SK-N-SH treated with all-trans-retinoic acid at 6 μM for 48 hours (cell line): ENCODE measurements around the gene LGALS9.

Source experiments
- ATAC-seq: fragments of 200-7000 bp; cut with Tn5 transposase; 3 replicates; pipeline ENCODE4 v1.9.1; 2020; ENCODE audit warnings: mild to moderate bottlenecking, moderate library complexity
- ARNTL ChIP-seq: fragments of 450-650 bp; formaldehyde crosslinking; IDR thresholded peaks from 2 replicates; pipeline ENCODE4 v1.5.0; 2020; ENCODE audit warnings: low read depth, mild to moderate bottlenecking, moderate library complexity, borderline replicate concordance
- BACH2 ChIP-seq: fragments of 250-450 bp; sonication (Bioruptor Pico); IDR thresholded peaks from 2 replicates; pipeline ENCODE4 v1.9.0; 2021; ENCODE audit warnings: mild to moderate bottlenecking, borderline replicate concordance
- CREB5 ChIP-seq: fragments of 250-450 bp; sonication (Bioruptor Pico); IDR thresholded peaks from 2 replicates; pipeline ENCODE4 v1.5.1; 2020; ENCODE audit warnings: low read depth, mild to moderate bottlenecking, moderate library complexity
- CSDC2 ChIP-seq: fragments of 250-450 bp; sonication (Bioruptor Pico); IDR thresholded peaks from 2 replicates; pipeline ENCODE4 v1.5.0; 2020; ENCODE audit warnings: mild to moderate bottlenecking, moderate library complexity
- ESRRG ChIP-seq: fragments of 250-450 bp; sonication (Bioruptor Pico); IDR thresholded peaks from 2 replicates; pipeline ENCODE4 v1.6.1; 2021; ENCODE audit warnings: mild to moderate bottlenecking
- GLIS3 ChIP-seq: fragments of 250-450 bp; sonication (Bioruptor Pico); IDR thresholded peaks from 2 replicates; pipeline ENCODE4 v1.5.0; 2020; ENCODE audit warnings: mild to moderate bottlenecking, moderate library complexity
- ISL1 ChIP-seq: fragments of 250-450 bp; sonication (Bioruptor Pico); IDR thresholded peaks from 2 replicates; pipeline ENCODE4 v2.1.2; 2022; ENCODE audit warnings: mild to moderate bottlenecking, moderate library complexity
- OSR1 ChIP-seq: fragments of 250-450 bp; sonication (Bioruptor Pico); IDR thresholded peaks from 2 replicates; pipeline ENCODE4 v1.8.0; 2022; ENCODE audit warnings: moderate library complexity, mild to moderate bottlenecking, inconsistent platforms
- PATZ1 ChIP-seq: fragments of 250-450 bp; sonication (Bioruptor Pico); IDR thresholded peaks from 2 replicates; pipeline ENCODE4 v1.8.0; 2020; ENCODE audit warnings: mild to moderate bottlenecking, moderate library complexity, borderline replicate concordance
- POU6F1 ChIP-seq: fragments of 250-450 bp; sonication (Bioruptor Pico); IDR thresholded peaks from 2 replicates; pipeline ENCODE4 v1.8.0; 2021; ENCODE audit warnings: low read depth, mild to moderate bottlenecking, moderate library complexity, borderline replicate concordance
- PPARA ChIP-seq: fragments of 250-450 bp; sonication (Bioruptor Pico); IDR thresholded peaks from 2 replicates; pipeline ENCODE4 v1.5.0; 2020; ENCODE audit warnings: mild to moderate bottlenecking, borderline replicate concordance
- RARB ChIP-seq: fragments of 250-450 bp; sonication (Bioruptor Pico); IDR thresholded peaks from 2 replicates; pipeline ENCODE4 v1.8.0; 2021; ENCODE audit warnings: mild to moderate bottlenecking, moderate library complexity
- SNAI2 ChIP-seq: fragments of 250-450 bp; sonication (Bioruptor Pico); IDR thresholded peaks from 2 replicates; pipeline ENCODE4 v1.5.0; 2020; ENCODE audit warnings: mild to moderate bottlenecking, moderate library complexity
- TCF4 ChIP-seq: fragments of 250-450 bp; sonication (Bioruptor Pico); IDR thresholded peaks from 2 replicates; pipeline ENCODE4 v1.8.0; 2021; ENCODE audit warnings: mild to moderate bottlenecking, moderate library complexity, borderline replicate concordance
- TOX ChIP-seq: fragments of 250-450 bp; sonication (Bioruptor Pico); IDR thresholded peaks from 2 replicates; pipeline ENCODE4 v1.8.0; 2021; ENCODE audit warnings: mild to moderate bottlenecking, moderate library complexity, borderline replicate concordance
- TSHZ2 ChIP-seq: fragments of 250-450 bp; sonication (Bioruptor Pico); IDR thresholded peaks from 2 replicates; pipeline ENCODE4 v1.5.0; 2020; ENCODE audit warnings: mild to moderate bottlenecking, moderate library complexity
- ZC3H10 ChIP-seq: fragments of 250-450 bp; sonication (Bioruptor Pico); IDR thresholded peaks from 2 replicates; pipeline ENCODE4 v1.5.1; 2021; ENCODE audit warnings: mild to moderate bottlenecking, moderate library complexity
- ZFP3 ChIP-seq: fragments of 250-450 bp; sonication (Bioruptor Pico); IDR thresholded peaks from 2 replicates; pipeline ENCODE4 v1.5.0; 2020; ENCODE audit warnings: mild to moderate bottlenecking, moderate library complexity
- ZFP30 ChIP-seq: fragments of 450-650 bp; formaldehyde crosslinking; IDR thresholded peaks from 2 replicates; pipeline ENCODE4 v1.5.0; 2022; ENCODE audit warnings: mild to moderate bottlenecking, moderate library complexity
- ZNF565 ChIP-seq: fragments of 450-650 bp; formaldehyde crosslinking; conservative IDR thresholded peaks from 2 replicates; pipeline ENCODE4 v1.5.0; 2020; ENCODE audit warnings: low read depth, mild to moderate bottlenecking, moderate library complexity
- ZNF70 ChIP-seq: fragments of 450-650 bp; formaldehyde crosslinking; IDR thresholded peaks from 2 replicates; pipeline ENCODE4 v1.5.0; 2020; ENCODE audit warnings: mild to moderate bottlenecking, moderate library complexity
- ZNF8 ChIP-seq: fragments of 450-650 bp; formaldehyde crosslinking; IDR thresholded peaks from 2 replicates; pipeline ENCODE4 v1.5.0; 2020; ENCODE audit warnings: mild to moderate bottlenecking, moderate library complexity

LGALS9 gene

GRCh38 chr17:27663936-27664605 lies 33.1 kb downstream of the LGALS9 start (continued):
- TF ChIP-seq TSHZ2, result no peak
- no peak for TF ChIP-seq ZNF8 (CRISPR knock-in tag)
- TF ChIP-seq ZNF70 (CRISPR knock-in tag), result no peak
- no peak for TF ChIP-seq CSDC2 (CRISPR knock-in tag)
- TF ChIP-seq TCF4 (CRISPR knock-in tag), result no peak
- no peak for TF ChIP-seq BACH2 (CRISPR knock-in tag)
- TF ChIP-seq POU6F1 (CRISPR knock-in tag), result no peak

GRCh38 chr17:27664606-27664965 lies 33.6 kb downstream of the LGALS9 start:
- TF ChIP-seq SNAI2 (CRISPR knock-in tag) (no peak), TCF4 (CRISPR knock-in tag) (no peak), ARNTL (CRISPR knock-in tag) (no peak), ZC3H10 (CRISPR knock-in tag) (no peak), ISL1 (CRISPR knock-in tag) (no peak), RARB (no peak), TSHZ2 (no peak), ZFP30 (no peak), CSDC2 (CRISPR knock-in tag) (no peak), PATZ1 (no peak), ZNF565 (CRISPR knock-in tag) (no peak), ESRRG (CRISPR knock-in tag) (no peak)
- no peak for ATAC-seq

- ATAC-seq, result no peak
- TF ChIP-seq TOX (CRISPR knock-in tag), result no peak
- no peak for TF ChIP-seq ZFP3 (CRISPR knock-in tag)
- no peak for TF ChIP-seq ISL1 (CRISPR knock-in tag)
- no peak for TF ChIP-seq BACH2 (CRISPR knock-in tag)
- TF ChIP-seq ZNF565 (CRISPR knock-in tag), result no peak
- no peak for TF ChIP-seq PPARA (CRISPR knock-in tag)
- TF ChIP-seq TSHZ2, result no peak
- TF ChIP-seq ARNTL (CRISPR knock-in tag), result no peak
- TF ChIP-seq RARB, result no peak
- no peak for TF ChIP-seq POU6F1 (CRISPR knock-in tag)
- no peak for TF ChIP-seq CREB5 (CRISPR knock-in tag)
- TF ChIP-seq GLIS3, result no peak
- TF ChIP-seq ZC3H10 (CRISPR knock-in tag), result no peak
- TF ChIP-seq CSDC2 (CRISPR knock-in tag), result no peak
- no peak for TF ChIP-seq SNAI2 (CRISPR knock-in tag)
- TF ChIP-seq OSR1 (CRISPR knock-in tag), result no peak
Measured at GRCh38 chr17:27665549-27665948, 34.6 kb downstream of the LGALS9 start.
